WERI-Rb-1 (cell line): Measurements from ENCODE around the gene FRMD4A.

Experiments used
- DNase-seq: peaks from one replicate; pipeline ENCODE4 v3.0.0-alpha.2; 2020
- H3K27ac ChIP-seq: fragments of 250-450 bp; sonication (Bioruptor Pico); 2 replicates; pipeline ENCODE4 v1.5.1; 2020; ENCODE audit warnings: mild to moderate bottlenecking, moderate library complexity
- H3K27me3 ChIP-seq: fragments of 250-450 bp; sonication (Bioruptor Pico); 2 replicates; pipeline ENCODE4 v1.5.1; 2021; ENCODE audit warnings: mild to moderate bottlenecking, low read depth, moderate library complexity; ENCODE audit not compliant: insufficient read depth, severe bottlenecking
- H3K36me3 ChIP-seq: fragments of 250-450 bp; sonication (Bioruptor Pico); 2 replicates; pipeline ENCODE4 v1.5.1; 2020; ENCODE audit warnings: mild to moderate bottlenecking, moderate library complexity
- H3K4me3 ChIP-seq: 2 replicates; pipeline ENCODE4 v1.5.1; 2011; ENCODE audit warnings: low read depth, mild to moderate bottlenecking, control low read depth, low read length
- H3K9me3 ChIP-seq: fragments of 250-450 bp; sonication (Bioruptor Pico); 2 replicates; pipeline ENCODE4 v1.5.1; 2021; ENCODE audit warnings: mild to moderate bottlenecking, moderate library complexity; ENCODE audit not compliant: severe bottlenecking
- TF ChIP-seq, protein P1 (sequence below): IDR thresholded peaks from 2 replicates; pipeline ENCODE4 v1.5.1; 2011; ENCODE audit warnings: low read depth, mild to moderate bottlenecking, control low read depth, inconsistent platforms, low read length

FRMD4A gene

GRCh38 chr10:14099885-14100284 is 230.8 kb downstream of the FRMD4A start:
- DNase-seq, result no peak
- no peaks in the 10 kb centered on the region for H3K27me3 ChIP-seq
- no peaks in the 10 kb centered on the region for H3K9me3 ChIP-seq
- H3K4me3 ChIP-seq, result no peak overlapping the region
- H3K36me3 ChIP-seq, result no peaks in the 10 kb centered on the region
- TF ChIP-seq, protein P1, sequence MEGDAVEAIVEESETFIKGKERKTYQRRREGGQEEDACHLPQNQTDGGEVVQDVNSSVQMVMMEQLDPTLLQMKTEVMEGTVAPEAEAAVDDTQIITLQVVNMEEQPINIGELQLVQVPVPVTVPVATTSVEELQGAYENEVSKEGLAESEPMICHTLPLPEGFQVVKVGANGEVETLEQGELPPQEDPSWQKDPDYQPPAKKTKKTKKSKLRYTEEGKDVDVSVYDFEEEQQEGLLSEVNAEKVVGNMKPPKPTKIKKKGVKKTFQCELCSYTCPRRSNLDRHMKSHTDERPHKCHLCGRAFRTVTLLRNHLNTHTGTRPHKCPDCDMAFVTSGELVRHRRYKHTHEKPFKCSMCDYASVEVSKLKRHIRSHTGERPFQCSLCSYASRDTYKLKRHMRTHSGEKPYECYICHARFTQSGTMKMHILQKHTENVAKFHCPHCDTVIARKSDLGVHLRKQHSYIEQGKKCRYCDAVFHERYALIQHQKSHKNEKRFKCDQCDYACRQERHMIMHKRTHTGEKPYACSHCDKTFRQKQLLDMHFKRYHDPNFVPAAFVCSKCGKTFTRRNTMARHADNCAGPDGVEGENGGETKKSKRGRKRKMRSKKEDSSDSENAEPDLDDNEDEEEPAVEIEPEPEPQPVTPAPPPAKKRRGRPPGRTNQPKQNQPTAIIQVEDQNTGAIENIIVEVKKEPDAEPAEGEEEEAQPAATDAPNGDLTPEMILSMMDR, result no peak
- H3K27ac ChIP-seq, result no peak overlapping the region

- TF ChIP-seq, protein P1, result 0 out of 2 replicates have a peak, but pooled peaks have one; percentile 19
- H3K4me3 ChIP-seq, result no peak overlapping the region
- H3K36me3 ChIP-seq, result no peaks in the 10 kb centered on the region
- H3K27me3 ChIP-seq, result no peaks in the 10 kb centered on the region
- DNase-seq, result peak; percentile 13
- H3K9me3 ChIP-seq, result no peaks in the 10 kb centered on the region
- H3K27ac ChIP-seq, result no peak overlapping the region
These were observed 236.8 kb downstream of the FRMD4A start for GRCh38 chr10:14093730-14094484.

GRCh38 chr10:14092799-14093198 is 237.9 kb downstream of the FRMD4A start:
- Histone ChIP-seq H3K27me3 (no peaks in the 10 kb centered on the region), H3K36me3 (no peaks in the 10 kb centered on the region), H3K9me3 (no peaks in the 10 kb centered on the region), H3K4me3 (no peak overlapping the region), H3K27ac (no peak overlapping the region)
- DNase-seq, result no peak
- TF ChIP-seq, protein P1, result no peak

GRCh38 chr10:14089556-14090292 is 241.0 kb downstream of the FRMD4A start:
- Histone ChIP-seq H3K36me3 (no peaks in the 10 kb centered on the region), H3K27ac (no peak overlapping the region), H3K9me3 (no peaks in the 10 kb centered on the region), H3K27me3 (no peaks in the 10 kb centered on the region), H3K4me3 (no peak overlapping the region)
- TF ChIP-seq, protein P1, result no peak
- DNase-seq, result no peak

GRCh38 chr10:14087566-14087965 is 243.2 kb downstream of the FRMD4A start:
- Histone ChIP-seq H3K9me3 (no peaks in the 10 kb centered on the region), H3K36me3 (no peaks in the 10 kb centered on the region), H3K27ac (no peak overlapping the region), H3K27me3 (no peaks in the 10 kb centered on the region), H3K4me3 (no peak overlapping the region)
- DNase-seq, result no peak
- TF ChIP-seq, protein P1, result no peak
